ENCODE measurements around the gene KIAA2012.
A peak's percentile ranks its signal among the peaks of the same experiment; 100 is the strongest.

The KIAA2012 gene

GRCh38 chr2:202090530-202090929 lies 17.5 kb downstream of the KIAA2012 start:
- no peak for DNase-seq

DNA sequence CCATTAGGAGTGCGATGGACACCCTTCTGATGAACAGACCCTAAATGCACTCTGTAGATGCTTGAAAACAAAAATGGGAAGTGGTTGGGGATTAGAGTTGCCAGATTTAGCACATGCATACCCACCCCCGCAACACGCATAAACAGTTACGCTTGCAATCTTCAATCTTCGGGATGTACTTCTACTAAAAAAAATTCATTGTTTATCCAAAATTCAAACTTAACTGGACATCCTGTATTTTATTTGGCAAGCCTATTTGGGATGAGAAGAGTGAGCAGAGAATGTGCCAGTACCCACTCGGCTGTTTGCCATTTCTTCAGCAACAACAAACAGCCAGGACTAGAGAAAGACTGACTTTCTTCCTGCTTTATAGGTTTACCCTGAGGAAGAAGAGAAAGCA lies 18.4 kb downstream of the KIAA2012 start:
- no peak for DNase-seq

GRCh38 chr2:202094426-202094986 lies 21.5 kb downstream of the KIAA2012 start:
- no peak for DNase-seq

DNA sequence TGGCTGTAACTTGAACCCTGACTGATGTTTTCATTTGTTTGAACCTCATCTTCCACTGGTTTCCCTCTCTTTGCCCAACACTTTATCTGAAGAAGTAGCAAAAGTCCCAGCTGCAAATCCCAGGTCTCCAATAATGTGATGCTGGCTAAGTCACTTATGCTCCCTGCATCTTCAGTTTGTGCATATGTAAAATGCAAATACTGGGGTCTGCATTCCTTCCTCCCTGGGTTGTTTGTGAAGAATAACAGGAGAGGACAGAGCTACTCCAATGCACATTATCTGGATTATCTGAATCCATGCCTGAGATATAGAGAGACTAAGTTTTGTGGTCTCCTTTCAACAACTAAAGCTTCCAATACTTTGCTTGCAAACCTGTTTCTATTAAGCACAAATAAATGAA lies 22.2 kb downstream of the KIAA2012 start:
- DNase-seq = no peak

DNA sequence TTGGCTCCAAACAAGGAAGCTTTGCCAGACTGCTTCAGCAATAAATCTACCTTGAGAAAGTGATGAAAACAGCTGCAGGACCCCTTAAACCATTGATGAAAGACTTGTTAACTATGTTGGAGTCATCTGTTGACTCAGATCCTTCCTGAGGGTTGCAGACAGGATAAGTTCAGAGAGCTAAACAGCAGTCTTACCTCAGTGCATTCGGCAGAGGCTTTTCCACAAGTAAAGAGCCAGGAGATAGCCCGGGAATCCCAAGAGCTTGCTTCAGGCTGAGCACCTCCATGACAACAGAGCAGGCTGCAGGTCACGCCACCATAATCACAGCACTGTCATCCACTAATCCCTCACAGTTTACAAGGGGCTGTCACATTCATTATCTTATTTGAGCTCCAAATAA lies 23.7 kb downstream of the KIAA2012 start:
- no peak for DNase-seq

DNA sequence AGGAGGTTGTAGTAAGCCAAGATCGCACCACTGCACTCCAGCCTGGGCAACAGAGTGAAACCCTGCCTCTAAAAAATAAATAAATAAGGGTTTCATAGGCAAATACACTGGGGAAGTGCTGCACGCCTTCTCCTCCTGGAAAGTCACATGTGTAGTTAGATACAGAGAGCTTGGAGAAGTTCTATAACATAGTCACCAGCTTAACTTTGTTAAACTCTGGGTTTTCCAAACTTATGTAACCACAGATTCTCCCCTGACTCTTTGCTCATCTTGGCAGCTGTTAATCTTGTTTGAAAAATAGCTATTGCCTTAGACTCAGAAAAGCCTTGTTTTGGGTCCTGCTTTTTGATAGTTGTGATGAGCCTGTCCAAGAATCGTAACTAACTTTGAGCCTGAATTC lies 25.2 kb downstream of the KIAA2012 start:
- no peak for DNase-seq

- DNase-seq = no peak
These were observed 26.5 kb downstream of the KIAA2012 start for GRCh38 chr2:202099515-202099914.

DNA sequence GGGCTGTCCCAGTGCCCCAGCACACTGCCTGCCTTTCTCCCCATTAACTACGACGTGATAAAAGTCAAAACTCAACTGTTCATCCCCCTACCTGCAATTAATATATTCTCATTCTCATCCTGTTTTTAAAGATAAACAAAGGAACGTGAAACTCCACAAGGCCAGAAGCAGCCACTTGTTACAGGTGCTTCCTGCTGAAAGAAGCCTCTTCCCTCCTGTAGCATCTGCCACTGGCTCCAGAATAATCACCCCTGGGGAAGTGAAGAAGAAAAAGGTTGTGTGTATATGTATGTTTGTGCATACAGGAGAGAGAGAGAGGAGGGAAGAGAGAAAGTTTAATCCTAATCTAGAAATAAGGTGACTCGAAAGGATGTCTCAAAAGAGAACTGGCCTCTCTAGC lies 27.1 kb downstream of the KIAA2012 start:
- no peak for DNase-seq

GRCh38 chr2:202101026-202101579 lies 28.0 kb downstream of the KIAA2012 start:
- DNase-seq = no peak

- DNase-seq = no peak
These were observed 29.5 kb downstream of the KIAA2012 start for GRCh38 chr2:202102425-202103000.

GRCh38 chr2:202104286-202104870 lies 31.3 kb downstream of the KIAA2012 start:
- peak; percentile 23 to 58 for DNase-seq

DNA sequence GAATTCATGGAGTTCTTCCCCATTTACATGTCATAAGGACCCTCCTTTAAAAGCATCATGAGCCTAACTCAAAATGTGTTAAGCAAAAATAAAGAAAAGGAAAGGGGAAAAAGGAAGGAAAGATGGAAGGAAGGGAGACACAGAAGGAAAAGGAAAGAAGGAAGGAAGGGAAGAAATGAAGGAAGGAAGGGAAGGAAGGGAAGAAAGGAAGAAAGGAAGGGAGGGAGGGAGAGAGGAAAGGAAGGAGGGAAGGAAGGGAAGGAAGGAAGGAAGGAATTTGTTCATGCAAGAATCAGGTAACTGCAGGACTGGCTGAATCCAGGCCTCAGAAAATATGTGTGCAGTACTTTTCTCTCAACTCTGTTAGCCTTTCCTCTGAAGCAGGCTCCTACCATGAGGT lies 32.0 kb downstream of the KIAA2012 start:
- no peak for DNase-seq

GRCh38 chr2:202108345-202108744 lies 35.3 kb downstream of the KIAA2012 start:
- no peak for DNase-seq

DNA sequence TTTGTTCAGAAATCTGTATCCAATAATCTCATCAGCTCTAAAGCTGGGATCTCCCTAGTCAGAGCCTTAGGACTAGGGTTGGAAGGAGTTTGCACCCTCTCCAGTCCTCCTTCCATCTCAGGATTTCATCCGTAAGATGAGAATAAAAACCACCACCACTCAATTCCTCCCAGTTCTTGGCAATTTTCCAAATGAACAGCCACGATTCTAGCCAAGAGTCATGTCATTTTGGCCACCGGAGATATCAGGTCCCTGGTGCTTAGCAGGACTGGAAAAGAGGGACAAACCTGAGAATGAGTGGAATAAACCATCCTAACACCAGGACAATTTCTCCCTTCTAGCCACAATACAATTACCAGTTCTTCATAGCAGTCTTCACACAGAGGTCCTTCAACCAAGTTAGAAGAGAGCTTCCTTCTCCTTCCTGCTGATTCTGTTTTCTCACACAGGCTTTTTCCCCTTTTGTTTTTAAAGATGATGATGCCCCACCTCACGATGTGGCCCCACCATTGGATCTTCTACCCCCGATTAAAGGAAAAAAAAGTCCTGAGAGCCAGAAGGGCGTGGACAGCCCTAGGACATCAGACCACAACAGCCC lies 36.2 kb downstream of the KIAA2012 start:
- no peak for DNase-seq

DNA sequence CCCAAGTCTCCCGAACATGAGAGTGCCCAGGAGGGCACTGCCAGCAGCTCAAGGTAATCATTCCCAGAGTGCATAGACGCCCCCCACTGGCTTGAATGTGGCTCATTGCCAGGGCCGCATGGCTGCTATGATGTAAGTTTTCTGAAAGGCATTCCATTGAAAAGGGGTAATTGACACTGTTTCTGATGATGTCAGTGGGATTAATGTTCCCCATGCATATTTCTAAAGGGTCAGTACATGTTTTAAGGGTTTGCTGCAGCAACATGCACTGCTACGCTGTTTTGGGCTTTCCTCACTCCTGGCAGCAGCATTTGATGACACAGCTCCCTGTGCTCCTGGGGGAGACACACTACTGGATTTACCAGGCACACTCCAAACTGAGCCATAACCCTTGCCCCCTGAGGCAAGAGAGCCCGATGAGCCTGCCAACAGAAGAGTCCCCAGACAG lies 36.7 kb downstream of the KIAA2012 start:
- DNase-seq = no peak

GRCh38 chr2:202110491-202110890 lies 37.4 kb downstream of the KIAA2012 start:
- DNase-seq = no peak

DNA sequence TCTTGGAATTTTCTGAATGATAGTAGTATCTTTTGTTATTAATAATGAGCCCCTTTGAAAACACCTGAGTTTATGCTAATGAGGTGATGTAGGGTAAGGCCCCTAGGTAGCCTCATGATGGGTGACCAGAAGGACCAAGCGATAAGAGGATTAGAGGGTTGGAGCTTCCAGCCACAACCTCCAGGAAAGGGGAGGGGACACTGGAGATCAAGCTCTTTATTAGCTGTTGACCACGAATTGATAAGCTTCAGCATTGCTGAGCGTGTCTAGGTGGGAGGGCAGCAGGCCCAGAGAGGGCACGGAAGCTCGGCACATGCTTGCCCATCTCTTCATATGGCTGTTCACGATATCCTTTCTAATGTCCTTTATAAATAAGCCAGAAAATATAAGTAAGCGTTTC lies 39.0 kb downstream of the KIAA2012 start:
- DNase-seq = no peak

DNA sequence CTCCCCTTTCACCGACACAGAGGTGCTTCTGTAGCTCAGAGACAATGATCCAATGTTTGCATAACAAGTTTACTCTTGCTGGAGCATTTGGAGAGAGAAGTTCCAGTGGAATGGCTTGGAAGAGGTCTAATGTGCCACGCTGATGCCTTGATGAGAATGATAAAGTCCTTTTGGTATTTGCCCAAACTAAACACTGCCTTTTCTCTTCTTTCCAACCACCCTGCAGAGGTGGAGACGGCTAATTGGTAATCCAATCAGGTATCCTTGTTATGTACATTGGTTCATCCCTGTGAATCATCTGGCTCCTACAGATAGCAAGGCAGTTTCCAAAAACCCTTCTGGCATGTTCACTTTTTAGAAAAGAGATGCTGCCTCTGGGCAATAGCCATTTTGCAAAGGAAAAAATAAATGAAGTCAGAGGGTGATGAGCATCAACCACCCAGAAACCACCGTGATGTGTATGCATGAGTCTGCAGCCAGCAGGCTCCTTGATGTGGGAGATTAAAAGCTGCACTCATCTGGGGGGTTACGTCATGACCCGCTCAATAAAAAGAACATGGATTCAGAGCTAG lies 40.6 kb downstream of the KIAA2012 start:
- no peak for DNase-seq

DNA sequence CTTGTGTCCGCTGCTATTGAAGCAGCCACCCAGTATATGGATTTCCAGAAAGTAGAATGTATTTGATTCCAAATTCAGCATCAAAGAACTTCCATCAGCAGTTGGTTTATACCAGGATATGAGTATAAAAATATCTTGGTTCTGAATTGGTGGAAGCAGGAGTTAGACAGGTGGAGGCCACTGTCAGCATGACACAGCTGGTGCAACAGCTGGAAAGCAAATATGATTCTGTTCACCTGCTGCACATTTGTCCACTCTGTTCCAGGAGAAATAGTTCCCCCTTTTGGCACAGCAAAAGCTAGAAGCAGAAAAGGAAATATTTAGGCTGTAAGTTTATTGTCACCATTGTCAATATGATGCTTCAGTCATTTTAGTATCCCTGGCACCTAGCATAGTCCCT lies 41.2 kb downstream of the KIAA2012 start:
- no peak for DNase-seq

GRCh38 chr2:202114795-202115194 lies 41.7 kb downstream of the KIAA2012 start:
- peak; percentile 69 to 70 for DNase-seq

DNA sequence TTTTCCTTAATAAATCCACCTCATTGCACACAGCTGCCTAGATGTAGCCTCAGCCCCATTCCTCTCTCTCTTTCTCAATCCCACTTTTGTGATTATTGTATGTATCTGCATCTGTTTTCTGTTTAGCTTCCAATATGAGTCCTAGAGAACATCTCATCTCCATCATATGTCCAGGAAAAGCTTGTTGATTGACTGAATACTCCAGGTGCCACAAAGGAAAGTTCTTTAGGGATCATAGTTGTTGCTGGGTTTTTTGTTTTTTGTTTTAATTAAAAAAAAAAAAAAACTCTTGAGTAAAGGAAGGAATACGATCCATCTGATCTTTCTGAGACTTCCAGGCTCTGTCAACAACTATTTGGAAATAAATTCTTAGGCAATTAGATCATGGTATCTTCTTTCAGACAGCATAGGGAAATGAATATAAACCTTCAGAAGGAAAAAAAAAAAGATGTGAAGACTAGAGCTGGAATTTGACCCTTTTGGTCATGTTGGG lies 42.5 kb downstream of the KIAA2012 start:
- no peak for DNase-seq

GRCh38 chr2:202116691-202117090 lies 43.6 kb downstream of the KIAA2012 start:
- no peak for DNase-seq

DNA sequence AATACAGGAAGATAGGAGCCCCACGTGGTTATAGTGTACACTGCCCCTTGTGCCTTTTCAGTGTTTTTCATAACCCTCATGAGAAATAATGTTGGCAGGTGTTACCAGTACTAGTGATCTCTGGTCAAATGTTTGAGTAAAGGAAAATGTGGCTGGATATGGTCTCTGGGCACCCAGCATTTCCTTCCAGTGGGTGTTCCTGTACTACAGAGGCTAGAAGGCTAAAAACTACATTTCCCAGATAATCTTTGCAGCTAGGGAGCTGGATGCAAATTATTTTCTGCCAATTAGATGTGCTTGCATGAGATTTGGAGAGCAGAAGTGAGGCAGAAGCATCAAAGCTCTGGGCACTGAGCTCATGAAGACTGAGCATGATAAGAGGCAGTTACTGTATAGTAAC lies 45.1 kb downstream of the KIAA2012 start:
- no peak for DNase-seq

DNA sequence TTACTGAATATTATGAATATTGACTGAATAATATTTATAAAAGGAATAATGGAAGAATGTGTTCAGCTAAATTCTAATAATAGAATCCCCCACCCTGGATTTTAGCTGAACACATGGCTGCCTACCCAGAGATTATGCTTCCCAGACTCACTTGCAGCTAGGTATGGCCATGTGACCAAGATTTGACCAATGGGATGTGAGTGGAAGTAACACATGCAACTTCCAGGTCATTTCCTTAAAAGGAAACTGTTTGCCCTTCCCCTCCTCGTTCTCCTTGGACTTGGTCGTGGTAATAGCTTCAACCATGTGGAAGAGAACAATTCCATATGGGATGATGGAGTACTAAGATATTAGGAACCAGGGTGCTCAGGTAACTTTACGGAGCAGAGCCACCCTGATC lies 47.8 kb downstream of the KIAA2012 start:
- DNase-seq = no peak

Data from AML-193 (cell line).